GM12875 (cell line): ENCODE data around the gene RAX2.
"Not testable (repeated sequence)": the region's sequence is repeated elsewhere in the genome, so short reads cannot be mapped to it uniquely, and the experiment has no call there.

Experiments
- H3K4me3 ChIP-seq: one replicate; pipeline ENCODE4 v1.5.1; 2011; ENCODE audit warnings: low read depth, low read length, control low read depth
- TF ChIP-seq, protein P1 (sequence below): IDR thresholded peaks from 2 replicates; pipeline ENCODE4 v1.5.1; 2011; ENCODE audit warnings: low read depth, mild to moderate bottlenecking, control low read depth, inconsistent platforms, low read length, moderate library complexity, borderline replicate concordance; ENCODE audit not compliant: insufficient read depth

Gene RAX2

DNA sequence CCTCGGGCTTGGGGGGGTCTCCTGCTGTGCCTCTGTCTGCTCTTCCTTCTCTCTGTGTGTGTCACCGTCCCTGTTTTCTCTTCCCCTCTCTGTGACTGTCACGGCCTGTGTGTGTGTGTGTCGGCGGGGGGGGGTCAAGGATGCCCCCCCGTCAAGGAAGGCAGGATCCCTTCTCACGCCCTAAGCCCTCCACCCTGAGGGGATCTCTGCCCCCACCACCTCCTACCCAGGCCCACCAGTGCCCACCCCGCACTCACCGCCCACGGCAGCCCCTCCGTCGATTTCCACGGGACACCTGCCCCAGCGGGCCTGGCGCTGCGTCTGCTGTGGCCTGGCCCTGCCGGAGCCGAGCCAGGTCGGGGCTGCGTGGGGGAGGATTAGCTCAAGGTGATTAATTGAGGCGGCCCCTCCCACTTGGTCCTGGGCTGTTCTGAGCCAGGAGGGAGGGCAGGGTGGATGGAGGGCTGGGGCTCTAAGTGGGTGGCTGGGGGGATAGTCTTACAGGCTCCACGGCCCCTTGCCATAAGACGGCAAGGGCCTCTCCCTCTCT lies at the start of gene RAX2:
RAX2 (minus strand) TSS at position 323 of the 550 bp plus-strand sequence. CDS start 486 bp downstream, outside the sequence.
- TF ChIP-seq, protein P1, sequence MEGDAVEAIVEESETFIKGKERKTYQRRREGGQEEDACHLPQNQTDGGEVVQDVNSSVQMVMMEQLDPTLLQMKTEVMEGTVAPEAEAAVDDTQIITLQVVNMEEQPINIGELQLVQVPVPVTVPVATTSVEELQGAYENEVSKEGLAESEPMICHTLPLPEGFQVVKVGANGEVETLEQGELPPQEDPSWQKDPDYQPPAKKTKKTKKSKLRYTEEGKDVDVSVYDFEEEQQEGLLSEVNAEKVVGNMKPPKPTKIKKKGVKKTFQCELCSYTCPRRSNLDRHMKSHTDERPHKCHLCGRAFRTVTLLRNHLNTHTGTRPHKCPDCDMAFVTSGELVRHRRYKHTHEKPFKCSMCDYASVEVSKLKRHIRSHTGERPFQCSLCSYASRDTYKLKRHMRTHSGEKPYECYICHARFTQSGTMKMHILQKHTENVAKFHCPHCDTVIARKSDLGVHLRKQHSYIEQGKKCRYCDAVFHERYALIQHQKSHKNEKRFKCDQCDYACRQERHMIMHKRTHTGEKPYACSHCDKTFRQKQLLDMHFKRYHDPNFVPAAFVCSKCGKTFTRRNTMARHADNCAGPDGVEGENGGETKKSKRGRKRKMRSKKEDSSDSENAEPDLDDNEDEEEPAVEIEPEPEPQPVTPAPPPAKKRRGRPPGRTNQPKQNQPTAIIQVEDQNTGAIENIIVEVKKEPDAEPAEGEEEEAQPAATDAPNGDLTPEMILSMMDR: no peak
- H3K4me3 ChIP-seq: no peak within 1 kb of the TSS

DNA sequence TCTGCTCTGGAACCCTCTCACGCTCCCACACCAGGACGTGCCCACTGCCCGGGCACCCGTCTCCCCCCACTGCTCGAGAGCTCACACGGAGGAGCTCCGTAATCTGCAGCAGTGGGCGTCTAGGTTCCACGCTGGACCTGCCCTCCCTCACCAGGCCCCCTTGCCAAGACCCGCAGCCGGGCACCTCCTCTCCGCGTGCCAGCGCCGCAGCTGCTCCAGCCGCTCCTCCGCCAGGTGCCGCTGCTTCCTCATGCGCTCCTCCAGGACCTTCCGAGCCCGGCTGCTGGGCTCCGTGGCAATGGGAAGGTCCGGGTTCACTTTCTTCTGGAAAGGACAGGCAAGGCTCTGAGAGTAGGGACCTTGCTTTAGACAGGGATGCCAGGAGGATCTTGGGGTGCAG lies 49.1 kb upstream of the RAX2 start:
- TF ChIP-seq, protein P1: no peak
- no peak overlapping the region for H3K4me3 ChIP-seq

DNA sequence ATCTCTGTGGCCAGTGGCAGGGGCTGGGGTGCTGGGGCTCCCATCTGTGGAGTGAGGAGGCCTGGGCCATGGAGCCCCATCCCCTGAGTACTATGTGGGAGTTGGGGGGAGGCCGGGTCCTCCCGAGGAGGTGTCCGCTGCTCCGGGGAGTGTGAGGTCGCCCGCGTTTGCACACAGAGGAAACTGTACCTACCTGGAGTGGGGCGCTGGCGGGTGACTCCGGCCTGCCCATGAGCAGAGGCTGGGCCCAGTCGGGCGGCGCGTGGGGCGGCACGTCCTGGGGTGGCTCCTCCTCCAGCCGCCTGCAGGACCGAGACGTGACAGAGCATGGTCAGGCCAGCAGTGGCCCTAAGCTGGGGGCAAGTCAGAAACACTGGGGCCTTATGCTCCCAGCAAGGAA lies 48.0 kb upstream of the RAX2 start:
- H3K4me3 ChIP-seq: no peak overlapping the region
- TF ChIP-seq, protein P1: no peak

DNA sequence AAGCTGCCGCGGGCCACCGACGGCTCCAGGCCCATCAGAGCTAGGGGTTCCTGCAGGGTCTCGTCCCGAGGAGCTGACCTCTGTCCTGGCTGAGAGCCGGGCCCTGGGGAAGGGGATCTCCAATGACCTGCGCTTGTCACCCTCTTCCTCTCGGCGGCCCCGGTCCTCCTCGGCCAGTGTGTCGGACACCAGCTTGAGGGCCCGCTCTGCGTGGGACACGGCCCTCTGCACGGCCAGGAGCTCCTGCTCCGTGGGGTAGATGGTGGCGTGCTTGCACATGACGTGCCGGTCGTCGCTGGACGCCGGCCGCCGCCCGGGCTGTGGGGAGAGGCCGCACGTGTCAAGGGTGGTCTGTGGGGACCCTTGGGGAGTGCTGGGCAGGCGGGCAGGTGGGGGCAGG lies 46.9 kb upstream of the RAX2 start:
- TF ChIP-seq, protein P1: no peak

DNA sequence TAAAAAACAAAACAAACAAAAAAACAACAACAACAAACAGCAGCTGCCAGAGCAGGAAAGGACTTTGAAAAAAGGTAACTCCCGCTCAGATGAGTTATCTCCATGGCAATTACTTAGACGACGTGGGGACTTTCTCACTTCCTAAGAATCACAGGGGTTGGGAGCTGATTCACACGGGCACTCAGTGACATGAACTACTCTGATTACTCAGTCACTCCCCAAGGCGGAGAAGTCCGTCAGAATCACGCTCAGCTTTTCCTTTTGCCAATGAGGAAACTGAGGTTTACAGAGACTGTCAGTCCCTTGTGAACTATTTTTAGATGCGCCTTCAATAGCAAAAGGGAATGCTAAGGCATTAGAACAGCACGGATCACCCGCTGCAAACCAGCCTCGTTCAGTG lies 46.4 kb upstream of the RAX2 start:
- TF ChIP-seq, protein P1: no peak
- no peak overlapping the region for H3K4me3 ChIP-seq

More for the DNA sequence above, 46.9 kb upstream of the RAX2 start:
- H3K4me3 ChIP-seq: no peak overlapping the region

DNA sequence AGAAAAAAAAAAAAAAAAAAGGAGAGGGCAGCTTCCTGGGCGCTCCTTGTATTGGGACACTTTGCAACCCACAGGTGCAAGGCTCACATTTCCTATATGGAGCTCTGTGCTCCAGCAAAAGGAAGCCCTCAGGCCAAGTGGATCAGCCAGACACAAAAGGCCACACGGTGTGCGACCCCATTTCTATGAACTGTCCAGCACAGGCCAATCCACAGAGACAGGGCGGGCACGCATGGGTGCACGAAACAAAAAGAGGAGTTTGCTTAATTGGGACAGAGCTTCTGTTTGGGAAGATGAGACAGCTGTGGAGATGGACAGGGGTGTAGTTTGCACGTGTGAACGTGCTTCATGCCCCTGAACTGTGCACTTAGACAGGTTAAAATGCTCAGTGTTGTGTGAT lies 45.7 kb upstream of the RAX2 start:
- H3K4me3 ChIP-seq: no peak overlapping the region
- TF ChIP-seq, protein P1: no peak

DNA sequence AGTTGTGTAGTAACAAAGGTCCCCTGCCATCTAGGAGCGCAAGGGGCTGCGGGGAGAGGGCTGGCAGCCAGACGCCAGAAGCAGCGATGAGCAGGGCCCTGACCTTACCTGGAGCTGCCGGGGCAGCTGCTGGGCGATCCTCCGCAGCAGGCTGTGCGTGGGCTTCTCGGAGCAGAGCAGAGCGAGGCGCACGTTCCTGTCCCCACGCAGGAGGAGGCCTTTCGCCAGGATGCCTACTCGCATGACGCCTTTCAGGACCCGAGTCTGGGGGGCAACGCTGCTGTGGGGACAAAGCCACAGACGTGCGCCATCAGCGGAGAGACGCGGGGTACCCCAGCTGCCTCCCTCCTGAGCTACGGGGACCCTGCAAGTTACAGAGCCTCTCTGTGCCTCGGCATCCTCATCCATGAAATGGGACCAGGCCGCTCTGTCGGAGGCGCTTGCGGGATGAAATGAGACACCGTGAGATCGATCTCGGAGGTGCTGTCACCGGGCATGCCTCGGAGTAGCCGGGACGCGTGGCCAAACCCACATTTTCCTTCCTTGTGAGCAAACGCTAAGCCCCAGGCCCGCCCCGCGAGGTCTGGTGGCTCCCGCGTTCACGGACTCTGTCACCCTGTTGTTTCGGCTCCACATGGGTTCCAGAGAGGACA lies 44.7 kb upstream of the RAX2 start:
- H3K4me3 ChIP-seq: no peak overlapping the region

DNA sequence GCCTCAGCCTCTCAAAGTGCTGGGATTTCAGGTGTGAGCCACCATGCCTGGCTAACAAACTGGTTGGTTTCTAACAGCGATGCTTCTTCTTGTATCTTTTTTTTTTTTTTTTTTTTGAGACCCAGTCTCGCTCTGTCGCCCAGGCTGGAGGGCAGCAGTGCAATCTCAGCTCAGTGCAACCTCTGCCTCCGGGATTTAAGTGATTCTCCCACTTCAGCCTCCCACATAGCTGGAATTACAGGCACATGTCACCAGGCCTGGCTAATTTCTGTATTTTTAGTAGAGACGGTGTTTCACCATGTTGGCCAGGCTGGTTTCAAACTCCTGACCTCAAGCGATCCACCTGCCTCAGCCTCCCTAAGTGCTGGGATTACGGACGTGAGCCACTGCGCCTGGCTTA lies 44.1 kb upstream of the RAX2 start:
- H3K4me3 ChIP-seq: not testable (repeated sequence)

More for the DNA sequence above, 44.7 kb upstream of the RAX2 start:
- TF ChIP-seq, protein P1: no peak
